GM10266 (cell line): ENCODE measurements around the gene CES2.
A peak's percentile ranks its signal among the peaks of the same experiment; 100 is the strongest.

Experiments used
- DNase-seq: peaks from one replicate; pipeline ENCODE4 v3.0.0; 2012; ENCODE audit errors: extremely low spot score
- CTCF ChIP-seq: IDR thresholded peaks from 2 replicates; pipeline ENCODE4 v1.5.1; 2012; ENCODE audit warnings: mild to moderate bottlenecking, low read depth; ENCODE audit not compliant: control insufficient read depth, insufficient read depth; ENCODE audit errors: missing control alignments

CES2 gene

GRCh38 chr16:66946974-66947301 lies 11.6 kb downstream of the CES2 start:
- no peak for TF ChIP-seq CTCF

GRCh38 chr16:66947302-66948065 lies 12.2 kb downstream of the CES2 start:
- peak; percentile 95 for TF ChIP-seq CTCF

More at GRCh38 chr16:66946974-66947301, 11.6 kb downstream of the CES2 start:
- no peak for DNase-seq

GRCh38 chr16:66948134-66948836 lies 13.0 kb downstream of the CES2 start:
- DNase-seq = no peak
- TF ChIP-seq CTCF = no peak

More at GRCh38 chr16:66947302-66948065, 12.2 kb downstream of the CES2 start:
- peak; percentile 87 for DNase-seq

- TF ChIP-seq CTCF = no peak
- DNase-seq = no peak
Observed at GRCh38 chr16:66948837-66949225, 13.5 kb downstream of the CES2 start.

GRCh38 chr16:66949472-66949871 lies 14.2 kb downstream of the CES2 start:
- DNase-seq = no peak
- no peak for TF ChIP-seq CTCF

- DNase-seq = peak; percentile 45
- TF ChIP-seq CTCF = no peak
Observed at GRCh38 chr16:66950437-66950836, 15.1 kb downstream of the CES2 start.
